HG02870 (cell line): ENCODE results near the gene KCTD7.
"Not testable (repeated sequence)": the region's sequence is repeated elsewhere in the genome, so short reads cannot be mapped to it uniquely, and the experiment has no call there.

Experiments
- ATAC-seq: cut with Tn5 transposase; IDR thresholded peaks from one replicate; pipeline ENCODE4 v1.9.1; 2021; ENCODE audit warnings: mild to moderate bottlenecking, moderate library complexity; ENCODE audit not compliant: unreplicated experiment

The KCTD7 gene

DNA sequence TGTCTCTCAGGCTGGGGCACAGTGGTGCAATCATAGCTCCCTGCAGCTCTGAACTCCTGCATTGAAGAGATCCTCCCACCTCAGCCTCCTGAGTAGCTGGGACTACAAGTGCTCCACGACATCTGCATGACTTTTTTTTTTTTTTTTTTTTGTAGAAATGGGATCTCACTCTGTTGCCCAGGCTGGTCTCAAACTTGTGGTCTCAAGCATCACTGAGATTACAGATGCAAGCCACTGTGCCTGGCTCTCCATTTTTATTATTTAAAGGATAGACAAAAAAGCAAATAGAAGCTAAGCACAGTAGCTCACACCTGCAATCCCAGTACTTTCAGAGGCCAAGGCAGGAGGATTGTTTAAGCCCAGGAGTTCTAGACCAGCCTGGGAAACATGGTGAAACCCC, 13.0 kb upstream of the KCTD7 start:
- no peak for ATAC-seq

DNA sequence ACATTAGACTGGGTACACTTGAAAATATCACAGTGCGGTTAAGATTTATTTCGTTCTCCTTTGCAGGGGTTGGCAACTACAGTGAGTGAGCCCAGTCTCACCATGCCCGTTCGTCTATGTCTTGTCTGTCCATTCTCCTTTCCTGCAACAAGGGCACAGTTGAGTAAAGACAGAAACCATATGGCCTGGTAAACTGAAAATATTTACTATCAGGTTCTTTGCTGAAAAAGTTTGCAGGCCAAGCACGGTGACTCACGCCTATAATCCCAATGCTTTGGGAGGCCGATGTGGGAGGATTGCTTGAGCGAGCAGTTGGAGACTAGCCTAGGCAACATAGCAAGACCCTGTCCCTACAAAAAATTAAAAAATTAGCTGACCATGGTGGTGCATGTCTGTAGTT, 11.4 kb upstream of the KCTD7 start:
- ATAC-seq = no peak

DNA sequence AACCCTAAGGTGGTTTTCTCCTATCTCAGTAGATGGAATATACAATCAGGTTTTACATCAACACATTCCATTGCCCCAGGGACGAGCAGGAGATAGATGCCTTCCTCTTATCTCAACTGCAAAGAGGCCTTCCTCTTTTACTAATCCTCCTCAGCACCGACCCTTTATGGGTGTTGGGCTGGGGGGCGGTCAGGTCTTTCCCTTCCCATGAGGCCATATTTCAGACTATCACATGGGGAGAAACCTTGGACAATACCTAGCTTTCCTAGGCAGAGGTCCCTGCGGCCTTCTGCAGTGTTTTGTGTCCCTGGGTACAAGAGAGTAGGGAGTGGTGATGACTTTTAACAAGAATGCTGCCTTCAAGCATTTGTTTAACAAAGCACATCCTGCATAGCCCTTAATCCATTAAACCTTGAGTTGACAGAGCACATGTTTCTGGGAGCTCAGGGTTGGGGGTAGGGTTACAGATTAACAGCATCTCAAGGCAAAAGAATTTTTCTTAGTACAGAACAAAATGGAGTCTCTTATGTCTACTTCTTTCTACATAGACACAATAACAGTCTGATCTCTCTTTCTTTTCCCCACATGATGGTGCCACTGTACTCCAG, 9.2 kb upstream of the KCTD7 start:
- ATAC-seq = not testable (repeated sequence)

DNA sequence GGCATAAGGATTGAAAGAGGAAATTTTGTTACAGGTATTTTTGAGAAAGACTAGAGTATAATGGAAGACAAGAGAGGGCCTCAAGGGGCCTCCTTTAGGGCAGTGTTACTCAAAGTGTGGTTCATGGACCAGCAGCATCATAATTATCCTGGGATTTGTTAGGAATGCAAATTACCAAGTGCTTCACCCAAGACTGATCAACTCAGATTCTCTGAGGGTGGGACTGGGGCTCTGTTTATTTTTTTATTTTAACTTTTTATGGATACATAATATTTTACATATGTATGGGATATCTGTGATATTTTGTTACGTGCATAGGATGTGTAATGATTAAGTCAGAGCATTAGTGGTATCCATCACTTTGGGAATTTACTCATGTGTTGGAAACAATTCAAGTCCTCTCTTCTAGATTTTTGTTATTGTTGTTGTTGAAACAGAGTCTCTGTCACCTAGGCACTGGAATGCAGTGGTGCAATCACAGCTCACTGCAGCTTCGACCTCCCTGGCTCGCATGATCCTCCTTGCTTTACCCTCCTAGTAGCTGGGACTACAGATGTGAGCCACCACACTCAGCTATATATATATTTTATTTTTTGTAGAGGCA, 2.2 kb upstream of the KCTD7 start:
- no peak for ATAC-seq

DNA sequence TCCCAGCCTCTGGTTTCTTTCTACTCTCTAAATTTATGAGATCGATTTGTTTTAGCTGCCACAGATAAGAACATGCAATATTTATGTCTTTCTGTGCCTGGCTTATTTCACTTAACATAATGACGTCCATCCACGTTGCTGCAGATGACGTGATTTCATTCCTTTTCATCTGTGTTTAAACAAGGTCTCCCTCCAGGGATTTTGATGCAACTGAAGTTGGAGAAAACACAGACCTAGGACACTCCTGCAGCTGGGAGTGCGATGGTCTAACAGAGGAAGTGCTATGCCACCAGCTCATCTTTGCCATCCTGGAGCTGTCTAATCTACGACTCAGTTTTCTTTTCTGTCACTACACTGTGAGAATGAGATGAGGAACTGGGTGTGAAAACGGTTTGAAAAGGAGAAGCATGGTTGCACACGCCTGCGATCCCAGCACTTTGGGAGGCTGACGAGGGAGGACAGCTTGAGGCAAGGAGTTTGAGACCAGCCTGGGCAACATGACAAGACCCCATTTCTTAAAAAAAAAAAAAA, 1.5 kb upstream of the KCTD7 start:
- ATAC-seq = no peak

DNA sequence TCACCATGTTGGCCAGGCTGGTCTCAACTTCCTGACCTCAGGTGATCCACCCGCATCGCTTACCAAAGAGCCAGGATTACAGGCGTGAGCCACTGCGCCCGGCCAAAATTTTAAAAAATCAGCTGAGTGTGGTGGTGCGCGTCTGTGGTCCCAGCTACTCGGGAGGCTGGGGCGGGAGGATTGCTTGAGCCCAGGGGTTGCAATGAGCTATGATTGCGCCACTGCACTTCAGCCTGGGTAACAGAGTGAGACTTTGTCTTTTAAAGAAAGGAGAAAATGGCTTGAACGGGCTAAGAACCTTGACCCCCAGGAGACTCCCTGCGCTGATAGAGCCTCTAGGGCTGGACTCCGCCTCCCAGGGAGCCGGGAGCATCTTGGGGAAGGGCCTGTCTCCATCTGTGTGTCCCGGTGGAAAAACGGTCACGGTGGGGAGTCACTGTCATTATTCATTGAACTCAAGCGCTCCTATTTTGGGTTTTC, 760 bp upstream of the KCTD7 start:
- peak; percentile 4 for ATAC-seq

DNA sequence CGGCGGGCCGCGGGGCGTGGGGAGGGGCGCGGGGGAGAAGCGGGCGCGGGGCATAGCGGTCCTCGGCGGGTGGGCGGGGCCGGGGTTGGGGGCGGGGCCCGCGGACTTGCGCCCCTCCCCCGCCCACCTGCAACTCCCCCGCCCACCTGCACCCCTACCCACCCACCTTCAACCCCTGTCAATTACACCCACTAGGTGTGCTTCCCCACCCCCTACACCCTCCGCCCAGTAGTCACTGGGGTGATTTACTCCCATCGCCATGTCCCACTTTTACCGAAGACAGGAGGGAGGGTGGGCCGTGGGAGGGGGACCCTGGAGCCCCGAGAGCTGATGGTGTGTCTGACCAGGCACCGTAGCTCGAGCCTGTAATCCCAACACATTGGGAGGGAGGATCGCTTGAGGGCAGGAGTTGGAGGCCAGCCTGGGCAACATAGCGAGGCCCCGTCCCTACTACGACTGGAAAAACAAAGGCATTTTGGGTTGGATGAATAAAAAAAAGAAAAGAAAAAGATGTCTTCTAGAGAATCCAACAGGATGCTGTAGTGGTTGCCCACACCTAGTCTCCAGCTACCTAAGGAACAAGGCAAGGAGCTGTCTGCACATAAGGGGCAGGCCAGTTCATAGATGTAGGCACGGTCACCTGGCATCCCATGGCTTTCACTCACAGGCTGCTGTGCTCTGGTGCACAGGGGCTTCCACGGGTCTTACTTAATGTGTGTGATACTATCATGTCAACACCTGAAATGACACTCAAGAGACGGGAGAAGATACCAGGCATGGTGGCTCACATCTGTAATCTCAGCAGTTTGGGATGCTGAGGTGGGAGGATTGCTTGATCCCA, 761 bp downstream of the KCTD7 start:
- ATAC-seq = no peak

DNA sequence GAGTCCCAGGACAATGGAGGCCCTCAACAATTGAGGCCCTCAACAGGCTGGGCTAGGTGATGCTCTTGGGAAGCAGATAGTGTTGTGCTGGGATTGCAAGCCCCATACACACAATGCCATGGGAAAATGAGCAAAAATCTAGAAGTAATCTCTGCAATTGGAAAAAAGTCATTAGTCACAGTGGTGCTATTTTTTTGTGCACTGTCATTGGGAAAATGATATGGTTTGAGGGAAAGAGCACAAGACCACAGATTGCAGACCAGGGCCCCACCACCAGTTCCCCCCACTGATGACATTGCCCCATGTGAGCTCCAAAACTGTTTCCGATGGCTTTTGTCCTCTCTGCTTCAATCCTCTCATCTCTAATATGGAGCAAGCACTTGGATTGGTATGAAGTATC, 1.9 kb downstream of the KCTD7 start:
- no peak for ATAC-seq

DNA sequence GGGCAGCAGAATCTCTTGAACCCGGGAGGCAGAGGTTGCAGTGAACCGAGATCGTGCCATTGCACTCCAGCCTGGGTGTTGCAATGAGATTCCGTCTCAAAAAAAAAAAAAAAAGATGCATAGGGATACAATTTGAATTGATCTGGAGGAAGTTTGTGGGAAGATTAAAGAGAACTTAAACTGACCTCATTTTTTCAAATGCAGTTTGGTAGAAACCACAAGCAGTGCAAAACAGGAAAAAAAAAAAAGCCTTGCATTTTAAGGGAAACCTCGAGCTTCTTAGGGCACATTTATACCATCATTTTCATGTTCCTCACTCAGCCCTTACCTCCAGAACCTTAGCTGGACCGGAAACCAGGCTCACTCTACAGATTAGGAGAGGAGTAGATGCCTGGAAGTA, 2.8 kb downstream of the KCTD7 start:
- no peak for ATAC-seq

DNA sequence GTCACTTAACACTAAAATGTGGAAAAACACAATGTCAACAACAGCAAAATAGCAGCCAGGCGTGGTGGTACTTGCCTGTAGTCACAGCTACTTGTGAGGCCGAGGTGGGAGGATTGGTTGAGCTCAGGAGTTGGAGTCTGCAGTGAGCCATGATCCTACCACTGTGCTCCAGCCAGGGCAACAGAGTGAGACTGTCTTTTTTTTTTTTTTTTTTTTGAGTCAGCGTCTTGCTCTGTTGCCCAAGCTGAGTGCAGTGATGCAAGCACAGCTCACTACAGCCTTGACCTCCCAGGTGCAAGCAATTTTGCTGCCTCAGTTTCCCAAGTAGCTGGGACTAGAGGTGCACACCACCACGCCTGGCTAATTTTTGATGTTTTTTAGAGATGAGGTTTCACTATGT, 6.1 kb downstream of the KCTD7 start:
- ATAC-seq = no peak

DNA sequence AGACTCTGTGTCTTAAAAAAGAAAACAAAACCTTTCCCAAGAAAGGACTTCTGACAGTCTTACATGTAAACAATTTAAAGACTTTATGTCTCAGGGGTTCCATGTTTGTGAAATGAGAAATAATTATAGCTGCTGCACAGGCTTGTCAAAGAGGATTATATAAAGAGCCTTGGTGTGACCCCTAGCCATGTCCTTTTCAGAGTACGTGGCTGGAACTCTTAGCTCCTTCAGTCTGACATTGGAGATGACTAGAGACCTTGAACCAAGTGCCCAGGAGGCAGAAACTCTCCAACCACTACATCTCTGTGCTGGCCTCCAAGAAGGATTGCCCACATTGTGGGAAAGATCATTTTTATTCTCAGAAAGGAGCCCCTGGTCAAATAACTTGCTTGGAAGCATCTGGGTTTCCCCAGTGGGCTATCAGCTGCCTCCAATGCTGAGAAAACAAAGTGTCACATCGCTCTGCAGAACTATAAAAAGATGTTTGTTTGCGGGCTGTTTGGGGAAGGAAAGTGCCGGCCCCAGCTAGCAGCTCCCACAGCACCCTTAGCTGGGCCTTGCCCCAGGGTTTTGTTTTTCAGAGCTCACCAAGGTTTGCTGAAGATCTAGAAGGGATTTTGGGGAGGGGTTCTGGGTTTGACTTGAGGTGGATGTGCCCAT, 6.8 kb downstream of the KCTD7 start:
- peak; percentile 22 for ATAC-seq

DNA sequence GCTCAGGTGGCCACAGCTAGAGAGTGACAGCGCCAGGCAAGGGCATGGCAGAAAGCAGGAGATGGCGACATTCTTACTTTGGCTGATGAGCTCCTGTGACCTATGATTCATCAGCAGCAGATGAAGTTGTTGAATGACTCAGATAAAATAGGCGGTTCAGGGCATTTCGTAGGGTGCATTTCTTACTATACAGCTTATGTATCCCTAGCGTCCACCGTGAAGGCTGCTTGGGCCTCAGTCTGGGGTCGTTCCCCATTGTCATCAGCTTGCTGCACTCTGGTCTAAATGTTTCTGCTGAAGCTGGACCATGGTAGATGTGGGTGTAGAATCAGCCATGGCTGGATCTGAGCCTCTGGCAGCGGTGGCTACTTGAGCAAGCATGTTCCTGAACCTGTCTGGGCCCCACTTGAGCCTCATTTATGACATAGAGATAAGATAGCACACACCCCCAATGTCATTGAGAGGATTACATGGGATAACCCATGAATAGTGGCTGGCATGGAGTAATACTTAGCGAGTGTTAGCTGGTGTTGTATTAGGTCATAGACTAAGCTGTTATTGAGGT, 7.4 kb downstream of the KCTD7 start:
- peak; percentile 45 for ATAC-seq

DNA sequence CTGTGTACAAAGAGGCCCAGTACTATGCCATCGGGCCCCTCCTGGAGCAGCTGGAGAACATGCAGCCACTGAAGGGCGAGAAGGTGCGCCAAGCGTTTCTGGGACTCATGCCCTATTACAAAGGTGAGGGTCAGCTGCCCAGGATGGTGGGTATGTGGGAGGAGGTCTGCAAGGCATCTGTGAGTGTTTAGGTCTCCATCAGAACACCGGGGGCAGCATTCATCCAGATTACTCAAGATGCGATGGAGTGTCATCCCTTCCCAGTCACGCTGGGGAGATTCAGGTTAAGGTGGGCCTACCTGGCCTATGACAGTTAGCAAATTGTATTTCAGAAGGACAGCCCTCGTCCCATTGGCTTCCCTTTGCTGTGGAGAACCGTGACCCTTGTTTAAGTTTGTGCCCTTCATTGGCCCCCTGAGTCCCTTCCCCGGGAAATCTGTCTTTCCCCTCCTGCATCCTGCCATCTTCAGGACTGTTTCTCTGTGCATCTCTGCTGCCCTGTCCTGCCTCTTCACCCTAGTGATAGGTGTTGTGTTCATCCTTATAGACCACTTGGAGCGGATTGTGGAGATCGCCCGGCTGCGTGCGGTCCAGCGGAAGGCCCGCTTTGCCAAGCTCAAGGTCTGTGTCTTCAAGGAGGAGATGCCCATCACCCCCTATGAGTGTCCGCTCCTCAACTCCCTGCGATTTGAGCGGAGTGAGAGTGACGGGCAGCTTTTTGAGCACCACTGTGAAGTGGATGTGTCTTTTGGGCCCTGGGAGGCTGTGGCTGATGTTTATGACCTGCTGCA, 9.8 kb downstream of the KCTD7 start:
- ATAC-seq = no peak

DNA sequence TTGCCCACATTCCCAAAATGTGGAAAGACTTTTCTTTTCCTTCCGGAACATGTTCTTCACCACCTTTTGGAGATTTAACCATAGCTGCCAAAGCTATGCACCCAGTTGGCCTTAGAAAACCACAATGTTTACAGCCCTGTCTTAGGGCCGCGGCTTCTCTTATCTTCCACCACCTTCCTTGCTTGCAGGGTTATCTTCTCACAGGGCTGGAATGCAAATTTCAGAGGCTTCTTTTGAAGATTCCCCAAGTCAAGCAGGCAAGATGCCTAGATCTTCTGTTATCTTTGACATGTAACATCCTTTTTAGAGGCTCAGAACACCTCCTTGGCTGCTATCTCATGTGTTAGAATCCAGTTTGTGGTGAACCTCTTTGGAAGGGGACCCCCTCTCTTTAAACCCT, 11.1 kb downstream of the KCTD7 start:
- no peak for ATAC-seq

DNA sequence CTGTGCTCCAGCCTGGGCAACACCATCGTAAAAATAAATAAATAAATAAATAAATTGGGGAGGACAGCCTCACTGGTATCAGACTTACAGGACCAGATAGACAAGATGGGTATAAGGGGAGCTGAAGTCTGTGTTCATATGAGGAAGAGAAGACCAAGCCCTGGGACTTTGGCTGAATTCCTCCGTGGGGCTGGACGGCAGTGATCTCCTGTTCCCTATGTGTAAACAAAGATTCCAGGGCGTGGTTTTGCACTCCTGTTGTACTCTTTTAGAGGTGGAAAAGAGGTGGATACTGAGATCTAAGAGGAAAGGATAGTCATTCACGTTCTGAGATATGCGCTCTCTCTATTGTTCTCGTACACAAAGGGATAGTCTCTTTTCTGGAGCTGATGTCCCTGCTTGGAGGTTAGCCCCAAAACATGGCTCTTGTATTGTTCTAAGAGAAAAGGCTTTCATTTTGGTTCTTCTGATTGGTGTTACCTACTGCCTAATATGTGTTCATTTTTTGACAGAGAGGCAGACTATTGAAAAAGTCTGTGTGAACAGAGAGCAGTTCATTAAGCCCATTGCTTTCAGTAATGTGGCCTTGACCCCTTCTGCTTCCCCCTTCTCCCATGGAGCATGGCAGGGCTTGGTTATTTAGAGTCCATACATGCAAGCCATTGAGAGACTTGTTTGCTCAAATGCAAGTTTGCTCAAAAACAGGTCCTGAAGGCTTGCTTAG, 12.3 kb downstream of the KCTD7 start:
- no peak for ATAC-seq

DNA sequence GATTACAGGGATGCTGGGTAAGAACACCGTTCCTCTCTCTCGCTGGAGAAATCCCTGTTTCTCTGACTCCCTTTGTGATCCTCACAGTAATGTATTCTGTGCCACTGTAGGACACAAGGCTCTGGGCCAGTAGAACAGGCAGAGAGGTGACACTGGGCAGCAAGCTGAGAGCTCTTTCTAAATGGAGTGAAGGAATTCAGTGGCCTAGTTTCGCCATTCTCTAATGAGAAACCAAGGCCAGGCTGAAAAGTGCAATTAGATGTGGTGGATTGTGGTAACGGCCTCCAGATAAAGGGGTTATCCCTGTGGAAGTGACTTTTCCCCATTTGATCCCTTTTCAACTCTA, 12.8 kb downstream of the KCTD7 start:
- no peak for ATAC-seq

DNA sequence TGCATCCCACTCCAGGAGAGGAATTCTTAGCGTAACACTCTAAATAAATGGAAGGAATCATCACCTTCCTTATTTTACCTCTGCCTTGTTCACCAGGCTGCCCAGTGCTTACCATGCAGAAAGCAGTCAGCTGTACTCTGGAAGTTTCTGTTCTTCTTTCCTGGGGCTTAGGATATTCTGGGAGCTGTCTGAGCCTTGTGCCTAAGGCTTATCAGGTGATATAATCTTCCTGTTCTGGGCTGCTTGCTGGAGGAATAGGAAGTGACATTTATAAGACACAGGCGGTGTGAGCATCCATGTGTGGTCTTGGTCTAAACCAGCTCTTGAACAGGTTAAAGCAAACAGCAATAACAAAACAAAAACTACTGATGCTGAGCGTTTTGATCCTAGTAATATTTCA, 13.5 kb downstream of the KCTD7 start:
- ATAC-seq = no peak

DNA sequence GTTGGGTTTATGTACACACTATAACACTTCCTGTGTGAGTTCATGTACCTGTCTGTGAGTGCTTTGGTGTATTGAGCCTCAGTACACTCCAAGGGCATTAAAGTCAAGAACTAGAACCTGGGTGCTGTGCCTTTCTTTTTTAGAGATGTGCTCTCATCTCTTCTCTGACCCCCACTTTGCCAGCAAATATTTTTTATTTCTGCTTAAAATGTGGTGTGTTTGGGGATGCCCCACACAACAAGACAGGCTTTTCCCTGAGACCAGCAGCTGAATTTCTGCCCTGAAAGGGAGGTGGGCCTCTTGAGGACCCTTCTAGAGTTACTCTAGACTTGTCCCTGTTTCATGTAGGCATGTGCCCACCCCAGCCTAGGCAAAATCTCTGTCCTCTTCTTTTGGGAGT, 14.3 kb downstream of the KCTD7 start:
- ATAC-seq = no peak

DNA sequence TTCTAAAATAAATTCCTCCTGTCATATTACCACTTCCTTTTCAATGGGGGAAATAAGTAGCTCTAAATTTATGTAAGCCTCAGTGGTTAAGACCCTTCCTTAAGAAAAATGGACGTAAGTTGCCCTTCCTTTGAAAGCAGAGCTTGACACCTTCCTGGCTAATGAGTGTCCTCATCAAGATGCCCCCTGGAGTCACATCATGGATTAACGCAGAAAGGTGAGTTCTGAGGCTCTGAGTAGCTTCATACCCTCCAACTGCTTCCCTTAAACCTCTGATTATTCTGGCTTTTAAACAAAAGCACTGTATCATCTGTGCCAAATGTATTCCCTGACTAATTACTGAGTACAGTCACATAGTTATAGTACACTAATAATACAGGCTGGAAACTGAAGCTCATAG, 14.7 kb downstream of the KCTD7 start:
- no peak for ATAC-seq

DNA sequence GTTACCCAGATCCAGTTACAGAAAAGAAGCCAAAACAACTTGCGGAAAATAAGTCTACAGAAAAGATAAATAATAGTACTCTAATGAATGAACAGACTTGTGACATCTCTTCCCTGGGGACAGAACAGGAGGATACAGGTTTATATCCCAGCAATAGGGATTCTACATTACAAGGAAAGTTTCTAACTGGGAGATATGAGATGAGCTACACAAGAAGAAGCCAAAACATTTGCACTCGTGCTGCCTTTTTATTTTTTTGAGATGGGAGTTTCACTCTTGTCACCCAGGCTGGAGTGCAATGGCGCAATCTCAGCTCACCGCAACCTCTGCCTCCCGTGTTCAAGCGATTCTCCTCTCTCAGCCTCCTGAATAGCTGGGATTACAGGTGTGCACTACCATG, 22.3 kb downstream of the KCTD7 start:
- not testable (repeated sequence) for ATAC-seq
